HG03139 (cell line): Measurements from ENCODE around the gene BSN.
"Not testable (repeated sequence)": the region's sequence is repeated elsewhere in the genome, so short reads cannot be mapped to it uniquely, and the experiment has no call there.

ENCODE experiments used
- ATAC-seq: cut with Tn5 transposase; IDR thresholded peaks from one replicate; pipeline ENCODE4 v1.9.1; 2021; ENCODE audit not compliant: unreplicated experiment

Gene BSN

GRCh38 chr3:49690856-49691255 is 136.6 kb downstream of the BSN start:
- not testable (repeated sequence) for ATAC-seq

GRCh38 chr3:49691481-49691880 is 137.2 kb downstream of the BSN start:
- not testable (repeated sequence) for ATAC-seq

- ATAC-seq = not testable (repeated sequence)
These were observed 140.3 kb downstream of the BSN start for GRCh38 chr3:49694409-49695070.

GRCh38 chr3:49695350-49696015 is 141.2 kb downstream of the BSN start:
- not testable (repeated sequence) for ATAC-seq

GRCh38 chr3:49699281-49699979 is 145.2 kb downstream of the BSN start:
- ATAC-seq = no peak

GRCh38 chr3:49700014-49700413 is 145.7 kb downstream of the BSN start:
- ATAC-seq = no peak

GRCh38 chr3:49700453-49701128 is 146.3 kb downstream of the BSN start:
- no peak for ATAC-seq

GRCh38 chr3:49701388-49702077 is 147.3 kb downstream of the BSN start:
- ATAC-seq = no peak

- no peak for ATAC-seq
These were observed 148.4 kb downstream of the BSN start for GRCh38 chr3:49702672-49703071.

- ATAC-seq = no peak
These were observed 149.2 kb downstream of the BSN start for GRCh38 chr3:49703443-49703927.

- ATAC-seq = no peak
These were observed 149.7 kb downstream of the BSN start for GRCh38 chr3:49703956-49704355.

- no peak for ATAC-seq
These were observed 150.4 kb downstream of the BSN start for GRCh38 chr3:49704629-49705028.

GRCh38 chr3:49705390-49705960 is 151.2 kb downstream of the BSN start:
- ATAC-seq = no peak

GRCh38 chr3:49706456-49707112 is 152.3 kb downstream of the BSN start:
- no peak for ATAC-seq

GRCh38 chr3:49707113-49707480 is 152.8 kb downstream of the BSN start:
- ATAC-seq = no peak

- no peak for ATAC-seq
These were observed 155.6 kb downstream of the BSN start for GRCh38 chr3:49709852-49710251.

GRCh38 chr3:49711489-49711888 is 157.2 kb downstream of the BSN start:
- ATAC-seq = no peak

GRCh38 chr3:49712166-49712565 is 157.9 kb downstream of the BSN start:
- ATAC-seq = no peak

GRCh38 chr3:49712631-49713317 is 158.5 kb downstream of the BSN start:
- no peak for ATAC-seq
